AG20443 (cell line): ENCODE results near the gene ANO5.
"Not testable (repeated sequence)": the region's sequence is repeated elsewhere in the genome, so short reads cannot be mapped to it uniquely, and the experiment has no call there.

Source experiments
- DNase-seq: peaks from one replicate; pipeline ENCODE4 v3.0.0; 2012; ENCODE audit warnings: low spot score, mixed read lengths

The ANO5 gene

GRCh38 chr11:22203281-22203680, 10.4 kb downstream of the ANO5 start:
- DNase-seq, result no peak

GRCh38 chr11:22207162-22207561, 14.3 kb downstream of the ANO5 start:
- DNase-seq, result no peak

GRCh38 chr11:22208151-22208858, 15.4 kb downstream of the ANO5 start:
- DNase-seq, result no peak

GRCh38 chr11:22216940-22217339, 24.1 kb downstream of the ANO5 start:
- DNase-seq, result no peak

- no peak for DNase-seq
These were observed 28.3 kb downstream of the ANO5 start for GRCh38 chr11:22221143-22221542.

- DNase-seq, result no peak
These were observed 32.3 kb downstream of the ANO5 start for GRCh38 chr11:22225190-22225589.

GRCh38 chr11:22234743-22235142, 41.9 kb downstream of the ANO5 start:
- DNase-seq, result no peak

GRCh38 chr11:22244986-22245592, 52.2 kb downstream of the ANO5 start:
- DNase-seq, result peak; percentile 51

- DNase-seq, result no peak
These were observed 54.1 kb downstream of the ANO5 start for GRCh38 chr11:22246992-22247391.

- no peak for DNase-seq
These were observed 57.0 kb downstream of the ANO5 start for GRCh38 chr11:22249871-22250270.

- DNase-seq, result no peak
These were observed 64.0 kb downstream of the ANO5 start for GRCh38 chr11:22256876-22257275.

- no peak for DNase-seq
These were observed 70.7 kb downstream of the ANO5 start for GRCh38 chr11:22263613-22264012.

GRCh38 chr11:22268983-22269624, 76.2 kb downstream of the ANO5 start:
- not testable (repeated sequence) for DNase-seq

GRCh38 chr11:22273781-22274180, 80.9 kb downstream of the ANO5 start:
- no peak for DNase-seq

GRCh38 chr11:22275600-22275999, 82.7 kb downstream of the ANO5 start:
- no peak for DNase-seq

- no peak for DNase-seq
These were observed 83.7 kb downstream of the ANO5 start for GRCh38 chr11:22276535-22276934.

GRCh38 chr11:22284991-22285390, 92.1 kb downstream of the ANO5 start:
- DNase-seq, result not testable (repeated sequence)

- DNase-seq, result no peak
These were observed 109.5 kb downstream of the ANO5 start for GRCh38 chr11:22302368-22302767.

- DNase-seq, result peak; percentile 22
These were observed 111.6 kb downstream of the ANO5 start for GRCh38 chr11:22304337-22304961.

- DNase-seq, result no peak
These were observed 124.8 kb downstream of the ANO5 start for GRCh38 chr11:22317656-22318055.

GRCh38 chr11:22331771-22332170, 138.9 kb downstream of the ANO5 start:
- no peak for DNase-seq
